Esophagus squamous epithelium (tissue), 5 donors: ENCODE data around the gene GPC6. TPM values are rescaled to one million over a fixed set of nuclear protein-coding genes. Genes with fewer than 3 reads are reported as not detected.

ENCODE experiments used
- DNase-seq: peaks from one replicate; lab custom pipeline; 2025; lab: John Stamatoyannopoulos, UW
- H3K27ac ChIP-seq, 4 donors: fragments of 200-600 bp; sonication (generic); one replicate each; pipeline ENCODE4 v1.5.1; 2016 to 2019; ENCODE audit warnings: mild to moderate bottlenecking in 1 of 4
- H3K27me3 ChIP-seq, 4 donors: fragments of 200-600 bp; sonication (generic); 1 replicate in 3 of 4; 2 replicates in 1 of 4; pipeline versions ENCODE4 v1.5.1 to v1.6.0; 2017 to 2021; ENCODE audit warnings: antibody characterized with exemption in 1 of 4
- H3K36me3 ChIP-seq, 3 donors: fragments of 200-600 bp; sonication (generic); one replicate each; pipeline ENCODE4 v1.5.1; 2016 to 2019
- H3K4me1 ChIP-seq, 3 donors: fragments of 200-600 bp; sonication (generic); one replicate each; pipeline ENCODE4 v1.5.1; 2017 to 2019
- H3K4me3 ChIP-seq, 4 donors: fragments of 200-600 bp; sonication (generic); 1 replicate in 3 of 4; 2 replicates in 1 of 4; pipeline ENCODE4 v1.5.1; 2016 to 2019; ENCODE audit warnings: mild to moderate bottlenecking in 2 of 4, moderate library complexity in 1 of 4
- H3K9me3 ChIP-seq, 3 donors: fragments of 200-600 bp; sonication (generic); one replicate each; pipeline ENCODE4 v1.5.1; 2016 to 2019
- CTCF ChIP-seq, 6 experiments: fragments of 450-650 bp in 4 of 6; fragments of 200-600 bp in 2 of 6; sonication (generic) in 2 of 6; IDR thresholded peaks; one replicate each; pipeline ENCODE4 v1.5.1; 2016 to 2019; ENCODE audit warnings: antibody characterized with exemption in 6 of 6, mild to moderate bottlenecking in 4 of 6, moderate library complexity in 4 of 6
- POLR2A ChIP-seq, 4 donors: fragments of 450-650 bp; IDR thresholded peaks; one replicate each; pipeline ENCODE4 v1.6.1; 2017; ENCODE audit warnings: antibody characterized with exemption in 4 of 4, mild to moderate bottlenecking in 4 of 4, moderate library complexity in 3 of 4
- WGBS, 2 donors: methylation state at CpG; one replicate each; pipeline ENCODE4 v1.1.5; 2018; 5-methylcytosine and 5-hydroxymethylcytosine counted together
- intact Hi-C: fragments of 100-400 bp; cut with DNase I; formaldehyde crosslinking; loops from one replicate; pipeline ENCODE4 v1.15.0; 2022
- total RNA-seq, 4 donors: library from RNA; depleted of rRNA; stranded (reverse); fragments of >200 nt; gene quantifications; one replicate each; pipeline ENCODE4 v1.1.0, GENCODE V29; 2016
- donor health status: DM: yes; HTN: yes; CAD: no.

The GPC6 gene
- total RNA-seq, 4 donors from 2014 or later, result 0.57 to 8.6 (median 2.6) TPM

DNA sequence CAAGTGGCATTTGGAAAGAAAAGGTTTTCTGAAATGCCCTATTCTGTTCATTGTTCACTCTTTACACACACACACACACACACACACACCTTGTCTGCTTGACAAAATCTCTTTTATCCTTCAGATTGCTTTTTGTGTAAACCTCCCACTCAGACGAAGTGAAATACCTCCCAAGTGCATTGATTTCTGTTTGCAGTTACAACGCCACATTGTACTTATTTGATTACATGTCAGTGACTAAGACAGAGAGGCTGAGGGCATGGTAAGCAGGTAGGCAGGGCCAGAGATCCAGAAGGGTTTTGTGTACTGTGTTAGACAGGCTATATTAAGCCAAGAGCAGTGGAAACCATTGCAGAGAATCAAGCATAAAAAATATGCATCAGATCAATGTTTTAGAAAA is 561.8 kb downstream of the GPC6 start:
- TF ChIP-seq POLR2A (IDR thresholded peaks at IDR 0.05) (no peak), CTCF (IDR thresholded peaks at IDR 0.05) (no peak)
- Histone ChIP-seq H3K27ac (no peak overlapping the region), H3K4me3 (no peak overlapping the region), H3K36me3 (no peaks in the 10 kb centered on the region), H3K9me3 (no peaks in the 10 kb centered on the region), H3K27me3 (no peaks in the 10 kb centered on the region), H3K4me1 (no peaks in the 10 kb centered on the region)
- no peak for DNase-seq
- WGBS, 2 donors, result 36 to 38% methylated on average over 2 of the region's 2 CpGs
- intact Hi-C loops, result no loop called here

- Histone ChIP-seq H3K27ac (no peak overlapping the region), H3K4me3 (no peak overlapping the region), H3K36me3 (no peaks in the 10 kb centered on the region), H3K27me3 (no peaks in the 10 kb centered on the region), H3K9me3 (no peaks in the 10 kb centered on the region), H3K4me1 (no peaks in the 10 kb centered on the region)
- no peak for TF ChIP-seq CTCF (IDR thresholded peaks at IDR 0.05)
- no peak for TF ChIP-seq POLR2A (IDR thresholded peaks at IDR 0.05)
- DNase-seq, result no peak
- 37 to 51% methylated on average over 2 of the region's 2 CpGs for WGBS, 2 donors
- intact Hi-C loops, result no loop called here
Measured at GRCh38 chr13:93789058-93789457, 562.5 kb downstream of the GPC6 start.

DNA sequence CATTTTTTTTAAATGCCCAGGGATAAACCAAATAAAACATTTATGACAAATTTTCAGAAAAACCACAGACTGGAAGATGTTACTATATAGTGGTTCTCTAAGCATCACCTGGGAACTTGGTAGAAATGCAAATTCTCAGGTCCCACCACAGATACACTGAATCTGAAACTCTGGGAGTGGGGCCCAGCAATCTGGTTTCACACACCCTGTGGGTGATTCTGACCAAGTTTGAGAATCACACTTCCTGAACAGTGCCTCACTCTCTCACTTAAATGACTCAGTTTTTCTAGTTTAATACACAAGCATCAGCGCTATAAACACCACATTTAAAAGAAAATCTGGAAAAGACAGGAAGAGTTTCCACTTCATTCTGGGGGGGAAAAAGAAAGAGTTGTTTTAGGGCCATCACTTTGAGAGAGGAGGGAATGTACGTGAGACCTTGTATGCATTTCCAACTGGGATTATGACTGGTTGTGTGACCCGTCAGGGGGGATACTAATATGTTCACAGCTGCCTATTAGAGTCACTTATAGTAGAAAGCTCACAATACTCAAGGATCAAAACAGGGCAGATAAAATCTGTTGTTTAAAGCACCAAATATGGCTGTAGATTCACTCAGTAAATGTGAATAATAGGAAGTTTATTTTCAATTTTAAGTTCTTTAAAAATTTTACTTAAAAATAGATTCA is 567.7 kb downstream of the GPC6 start:
- intact Hi-C loops, result no loop called here
- H3K27ac ChIP-seq, result no peak overlapping the region
- TF ChIP-seq POLR2A (IDR thresholded peaks at IDR 0.05), result no peak
- no peaks in the 10 kb centered on the region for H3K4me1 ChIP-seq
- DNase-seq, result no peak
- WGBS, 2 donors, result 47 to 60% methylated on average over 3 of the region's 3 CpGs
- H3K9me3 ChIP-seq, result no peaks in the 10 kb centered on the region
- no peaks in the 10 kb centered on the region for H3K27me3 ChIP-seq
- H3K36me3 ChIP-seq, result no peaks in the 10 kb centered on the region
- no peak overlapping the region for H3K4me3 ChIP-seq

GRCh38 chr13:93797463-93797862 is 570.9 kb downstream of the GPC6 start:
- Histone ChIP-seq H3K36me3 (no peaks in the 10 kb centered on the region), H3K4me1 (no peaks in the 10 kb centered on the region), H3K27ac (no peak overlapping the region), H3K9me3 (no peaks in the 10 kb centered on the region), H3K4me3 (no peak overlapping the region), H3K27me3 (no peaks in the 10 kb centered on the region)
- TF ChIP-seq CTCF (IDR thresholded peaks at IDR 0.05), result no peak
- TF ChIP-seq POLR2A (IDR thresholded peaks at IDR 0.05), result no peak
- 41 to 44% methylated on average over 2 of the region's 2 CpGs for WGBS, 2 donors
- DNase-seq, result no peak
- intact Hi-C loops, result no loop called here

DNA sequence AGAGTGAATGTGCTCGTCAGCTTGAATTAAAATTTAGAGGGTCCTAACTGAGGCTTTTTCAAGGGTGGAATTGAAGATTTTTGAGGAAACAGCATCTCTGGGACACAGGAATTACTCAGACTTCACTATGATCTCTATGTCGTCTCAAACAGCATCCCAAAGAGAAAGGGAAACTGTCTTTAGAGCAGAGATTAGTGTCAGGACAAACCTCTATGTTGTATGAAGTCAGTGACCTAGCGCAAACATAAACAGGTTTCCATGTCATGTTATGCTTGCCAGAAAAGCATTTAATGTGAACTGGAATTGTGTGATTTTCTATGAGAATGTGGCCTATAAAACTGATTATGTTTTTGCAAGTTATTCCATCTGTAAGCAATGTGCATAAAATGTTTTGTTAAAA is 573.7 kb downstream of the GPC6 start:
- H3K4me3 ChIP-seq, result no peak overlapping the region
- no peak for TF ChIP-seq CTCF (IDR thresholded peaks at IDR 0.05)
- no peak for TF ChIP-seq POLR2A (IDR thresholded peaks at IDR 0.05)
- no peak overlapping the region for H3K27ac ChIP-seq
- 66 to 78% methylated on average over 3 of the region's 3 CpGs for WGBS, 2 donors
- intact Hi-C loops, result no loop called here
- H3K9me3 ChIP-seq, result no peaks in the 10 kb centered on the region
- no peak for DNase-seq
- H3K27me3 ChIP-seq, result no peaks in the 10 kb centered on the region
- H3K4me1 ChIP-seq, result no peaks in the 10 kb centered on the region
- no peaks in the 10 kb centered on the region for H3K36me3 ChIP-seq
